GM10266 (cell line): ENCODE measurements around the gene RAD18.

Experiments
- DNase-seq: peaks from one replicate; pipeline ENCODE4 v3.0.0; 2012; ENCODE audit errors: extremely low spot score
- TF ChIP-seq, protein P1 (sequence below): IDR thresholded peaks from 2 replicates; pipeline ENCODE4 v1.5.1; 2012; ENCODE audit warnings: mild to moderate bottlenecking, low read depth; ENCODE audit not compliant: control insufficient read depth, insufficient read depth; ENCODE audit errors: missing control alignments

The RAD18 gene

DNA sequence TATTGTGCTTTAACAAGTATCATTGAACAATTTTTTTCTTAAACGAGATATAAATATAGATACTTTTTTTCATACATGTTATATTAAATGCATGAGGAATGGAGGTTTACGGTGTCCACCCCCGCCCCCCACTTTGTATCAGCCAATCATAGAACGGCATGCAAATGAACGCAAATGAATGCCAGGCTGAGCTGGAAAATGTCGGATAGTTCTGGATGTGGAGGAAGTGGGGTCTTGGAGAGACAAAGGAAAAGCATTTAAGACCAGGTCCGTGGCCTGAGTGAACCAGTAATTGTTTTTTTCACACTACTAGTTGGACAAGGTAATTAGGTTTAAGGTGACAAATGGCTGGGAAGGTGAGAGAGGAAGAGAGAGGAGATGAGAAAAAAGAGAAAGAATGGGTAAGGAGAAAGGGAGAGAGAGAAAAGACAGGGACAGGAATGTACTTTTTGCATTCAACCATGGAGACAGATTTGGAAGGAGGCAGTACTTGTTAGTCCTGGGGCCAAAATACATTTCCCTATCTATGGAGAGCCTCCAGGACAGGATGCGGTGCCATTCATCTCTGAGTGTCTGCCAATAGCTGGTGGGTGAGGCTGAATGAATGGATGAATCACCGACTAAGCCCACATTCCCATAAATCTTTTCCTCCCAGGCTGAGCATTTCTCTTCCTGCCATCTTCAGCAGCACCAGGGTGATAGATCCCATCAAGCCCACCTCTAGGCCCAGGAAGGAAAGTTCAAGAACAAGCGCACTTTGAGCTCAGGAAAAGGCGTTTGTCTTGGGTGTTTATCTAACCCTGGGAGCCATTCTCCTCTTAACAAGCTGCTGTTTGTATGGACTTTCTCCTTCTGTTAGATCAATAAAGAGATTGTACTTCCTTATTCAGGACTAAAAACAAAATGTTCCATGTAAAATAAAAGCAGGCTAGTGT lies 1.4 kb upstream of the RAD18 start:
- DNase-seq = no peak
- TF ChIP-seq, protein P1, sequence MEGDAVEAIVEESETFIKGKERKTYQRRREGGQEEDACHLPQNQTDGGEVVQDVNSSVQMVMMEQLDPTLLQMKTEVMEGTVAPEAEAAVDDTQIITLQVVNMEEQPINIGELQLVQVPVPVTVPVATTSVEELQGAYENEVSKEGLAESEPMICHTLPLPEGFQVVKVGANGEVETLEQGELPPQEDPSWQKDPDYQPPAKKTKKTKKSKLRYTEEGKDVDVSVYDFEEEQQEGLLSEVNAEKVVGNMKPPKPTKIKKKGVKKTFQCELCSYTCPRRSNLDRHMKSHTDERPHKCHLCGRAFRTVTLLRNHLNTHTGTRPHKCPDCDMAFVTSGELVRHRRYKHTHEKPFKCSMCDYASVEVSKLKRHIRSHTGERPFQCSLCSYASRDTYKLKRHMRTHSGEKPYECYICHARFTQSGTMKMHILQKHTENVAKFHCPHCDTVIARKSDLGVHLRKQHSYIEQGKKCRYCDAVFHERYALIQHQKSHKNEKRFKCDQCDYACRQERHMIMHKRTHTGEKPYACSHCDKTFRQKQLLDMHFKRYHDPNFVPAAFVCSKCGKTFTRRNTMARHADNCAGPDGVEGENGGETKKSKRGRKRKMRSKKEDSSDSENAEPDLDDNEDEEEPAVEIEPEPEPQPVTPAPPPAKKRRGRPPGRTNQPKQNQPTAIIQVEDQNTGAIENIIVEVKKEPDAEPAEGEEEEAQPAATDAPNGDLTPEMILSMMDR = no peak

DNA sequence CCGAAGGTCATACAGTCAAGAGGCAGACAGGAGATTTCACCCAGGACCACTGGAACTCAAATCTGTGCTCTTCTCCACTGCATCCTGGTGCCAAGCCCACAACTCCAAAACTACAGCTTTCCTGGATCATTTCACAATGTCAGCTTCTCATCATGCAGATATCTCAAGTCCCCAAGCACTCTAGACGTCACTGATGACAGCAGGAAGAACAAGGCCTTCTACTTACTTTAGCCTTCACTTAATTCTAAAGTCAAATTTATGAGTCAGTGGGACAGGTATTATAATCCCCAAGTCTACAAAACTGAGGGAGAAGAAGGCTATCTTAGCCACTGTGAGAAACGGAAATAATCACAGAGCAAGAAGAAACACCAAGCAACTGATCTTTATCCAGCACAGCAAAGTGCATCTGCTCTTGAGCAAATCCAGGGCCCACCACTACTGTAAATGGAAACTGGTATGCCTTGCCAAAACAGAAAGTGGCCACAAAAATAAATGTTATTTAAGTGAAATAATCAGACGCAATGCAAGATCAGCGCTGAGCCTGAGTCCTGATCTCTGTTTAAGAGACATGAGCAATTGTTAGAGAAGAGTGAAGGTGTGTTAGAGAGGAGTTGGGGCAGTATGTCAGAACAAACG lies 928 bp downstream of the RAD18 start:
- DNase-seq = no peak
- TF ChIP-seq, protein P1 = no peak

DNA sequence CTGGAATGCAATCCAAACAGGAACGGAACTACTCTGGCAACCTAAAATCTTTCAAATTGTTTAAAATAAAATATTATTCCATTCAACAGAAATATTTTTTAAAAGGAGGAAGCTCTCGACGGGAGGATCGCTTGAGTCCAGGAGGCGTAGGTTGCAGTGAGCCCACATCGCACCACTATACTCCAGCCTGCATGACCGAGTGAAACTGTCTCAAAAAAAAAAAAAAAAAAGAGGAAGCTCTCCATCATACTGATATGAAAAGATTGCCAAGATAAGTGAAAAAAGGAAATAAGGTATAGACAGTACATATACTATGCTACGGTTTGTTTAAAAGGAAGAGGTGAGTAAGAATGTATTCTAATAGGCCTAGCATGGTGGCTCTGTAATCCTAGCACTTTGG lies 3.6 kb downstream of the RAD18 start:
- TF ChIP-seq, protein P1 = no peak
- no peak for DNase-seq

DNA sequence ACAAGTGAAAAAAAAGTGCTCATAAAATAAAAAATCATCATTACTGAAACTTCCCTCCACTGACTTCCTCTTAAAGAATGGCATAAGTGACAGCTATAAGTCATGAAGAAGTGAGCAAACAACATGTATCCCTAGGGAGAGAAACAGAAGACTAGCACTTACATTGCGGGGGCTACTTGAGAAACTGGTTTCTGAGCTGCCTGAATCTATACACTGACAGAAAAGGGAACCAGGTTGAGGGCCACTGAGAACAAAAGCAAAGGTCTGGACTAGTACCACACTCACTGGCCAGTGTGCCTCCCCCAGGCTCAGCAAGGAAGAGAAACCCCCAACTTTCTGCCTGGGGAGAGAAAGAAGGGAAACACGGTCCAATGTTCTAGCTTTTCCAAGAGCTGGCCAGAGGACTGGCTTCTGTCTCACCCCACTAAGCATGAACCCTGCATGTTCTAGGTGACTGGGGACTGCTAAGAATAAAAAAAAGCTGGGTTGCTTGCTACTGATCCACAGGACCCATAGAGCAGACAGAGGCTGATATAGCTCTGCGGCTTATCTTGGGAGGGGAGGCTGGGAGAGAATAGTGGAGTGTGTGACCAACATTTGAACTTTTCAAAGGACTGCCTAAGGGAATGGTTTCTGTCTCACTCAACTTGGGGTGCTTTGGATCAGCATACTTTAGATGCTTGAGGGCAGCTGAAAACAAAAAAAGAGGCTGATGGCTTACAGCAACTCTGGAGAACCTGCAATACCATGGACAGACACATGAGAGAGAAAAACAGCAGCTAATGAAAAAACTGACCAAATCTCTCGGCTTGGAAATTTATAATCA lies 8.1 kb downstream of the RAD18 start:
- peak; percentile 51 for DNase-seq
- TF ChIP-seq, protein P1 = no peak

DNA sequence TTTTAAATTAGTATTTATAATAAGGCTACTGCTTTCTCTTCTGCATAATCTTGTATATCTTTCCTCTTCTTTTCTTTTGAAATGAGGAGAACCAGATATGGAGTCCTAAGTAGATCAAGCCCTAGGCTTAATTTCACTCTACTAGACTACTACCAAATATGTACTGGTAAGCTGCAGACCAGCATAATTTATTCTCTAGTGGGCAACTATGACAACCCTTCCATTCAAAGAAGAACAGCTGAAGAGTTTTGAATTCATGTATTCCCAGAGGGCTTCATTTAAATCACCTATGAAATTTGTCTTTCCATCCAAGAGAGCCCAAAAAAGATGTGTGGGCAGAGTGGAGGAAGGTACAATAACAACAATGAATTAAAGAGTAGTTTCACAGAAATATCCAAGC lies 10.0 kb downstream of the RAD18 start:
- TF ChIP-seq, protein P1 = no peak
- DNase-seq = no peak

DNA sequence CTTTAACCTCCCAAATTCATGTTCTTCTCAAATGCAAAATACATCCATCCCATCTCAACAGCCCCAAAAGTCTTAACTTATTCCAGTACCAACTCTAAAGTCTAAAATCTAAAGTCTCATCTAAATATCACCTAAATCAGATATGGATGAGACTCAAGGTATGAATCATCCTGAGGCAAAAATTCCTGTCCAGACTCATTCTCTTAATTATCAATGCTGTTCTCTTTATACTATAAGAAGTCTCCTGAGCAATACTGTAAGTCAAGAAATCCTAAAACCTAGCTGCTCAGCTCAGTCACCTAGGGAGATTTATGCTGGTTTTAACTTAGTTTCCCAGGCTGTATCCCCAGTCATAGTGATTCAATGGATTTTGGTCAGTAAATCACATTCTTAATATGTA lies 11.1 kb downstream of the RAD18 start:
- no peak for DNase-seq

More for the DNA sequence above, 11.1 kb downstream of the RAD18 start:
- TF ChIP-seq, protein P1 = no peak
